GM12892 (cell line): ENCODE results near the gene PLD1.

Source experiments
- POLR2A ChIP-seq: IDR thresholded peaks from 2 replicates; pipeline ENCODE4 v1.6.1; 2011; ENCODE audit warnings: low read depth, low read length, control low read depth
- POLR2AphosphoS5 ChIP-seq: IDR thresholded peaks from 2 replicates; pipeline ENCODE4 v1.6.1; 2011; ENCODE audit warnings: low read depth, low read length, control low read depth
- TAF1 ChIP-seq: IDR thresholded peaks from 2 replicates; pipeline ENCODE4 v1.6.1; 2011; ENCODE audit warnings: low read depth, mild to moderate bottlenecking, control low read depth, low read length, borderline replicate concordance

DNA sequence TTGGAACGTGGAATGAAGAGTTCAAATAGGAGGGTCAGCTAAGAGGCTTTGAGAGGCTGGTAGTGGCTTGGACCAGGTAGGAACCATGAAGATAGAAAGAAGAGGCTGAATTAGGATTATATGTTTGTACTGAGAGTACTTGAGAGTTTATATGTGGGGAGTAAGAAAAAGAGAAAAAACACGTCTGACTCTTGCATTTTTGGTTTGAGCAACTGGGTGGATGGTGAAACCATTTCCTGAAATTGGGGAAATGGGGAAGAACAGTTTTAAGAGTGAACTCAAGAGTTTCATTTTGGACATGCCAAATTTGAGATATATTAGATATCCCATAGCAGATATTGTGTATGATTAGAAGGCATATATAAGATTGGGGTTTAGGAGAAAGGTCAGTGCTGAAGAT, 257.2 kb downstream of the PLD1 start:
- TF ChIP-seq POLR2AphosphoS5 (no peak), POLR2A (no peak), TAF1 (no peak)
